ENCODE measurements around the gene CABP5. TPM values are rescaled to one million over a fixed set of nuclear protein-coding genes. Genes with fewer than 3 reads are reported as not detected.

CABP5 gene
- total and polyA plus RNA-seq, 10 of the 15 experiments (the other 5 are each of a cell fraction or from before 2014, with no cell fraction given), result not detected

GRCh38 chr19:48041877-48042580 is 1.9 kb downstream of the CABP5 start:
- no peaks in the 10 kb centered on the region for H3K9me3 ChIP-seq (replicated peaks; ENCODE audit: control insufficient read depth, insufficient read depth, low read length)
- no peak overlapping the region for H3K4me3 ChIP-seq
- intact Hi-C loops (cut with micrococcal nuclease; ENCODE audit: unreplicated experiment) (no loop called here), in situ Hi-C loops (cut with MboI) (no loop called here)
- H2AFZ ChIP-seq (ENCODE audit: control insufficient read depth, low read depth, low read length), result no peak overlapping the region
- H3K79me2 ChIP-seq (ENCODE audit: control insufficient read depth, insufficient read depth, low read length), result no peaks in the 10 kb centered on the region
- no peaks in the 10 kb centered on the region for H3K36me3 ChIP-seq (ENCODE audit: control insufficient read depth in 2 of 2, insufficient read depth in 2 of 2, low read length in 1 of 2)
- H3K27me3 ChIP-seq (replicated peaks in 1 of 2; ENCODE audit: control insufficient read depth in 2 of 2, insufficient read depth in 2 of 2, low read length in 1 of 2), result no peaks in the 10 kb centered on the region; a peak in 2 of 4 replicates
- no TSS peak for BruUV-seq (replicated peaks)
- H3K4me2 ChIP-seq (ENCODE audit: control insufficient read depth, insufficient read depth), result no peak overlapping the region
- no peaks in the 10 kb centered on the region for H3K4me1 ChIP-seq (ENCODE audit: control insufficient read depth, insufficient read depth, low read length)
- FAIRE-seq (no peak), ATAC-seq (no peak), DNase-seq (ENCODE audit: low read depth, low spot score) (no peak)
- RAD21 ChIA-PET (ENCODE audit: unreplicated experiment), result no interaction called here
- no peak overlapping the region for H3K9ac ChIP-seq (ENCODE audit: control insufficient read depth, insufficient read depth, low read length)
- no peaks in the 10 kb centered on the region for H4K20me1 ChIP-seq (ENCODE audit: control insufficient read depth, insufficient read depth)
- H3K27ac ChIP-seq (ENCODE audit: control insufficient read depth, insufficient read depth), result no peak overlapping the region
- 14% methylated on average over 2 of the region's 2 CpGs for WGBS (ENCODE audit: insufficient coverage, insufficient replicate concordance, low lambda C conversion rate, missing lambda C conversion rate)
- POLR2A ChIA-PET, result interaction anchor here (0.5 kb wide), 1 partner anchor 71 kb away, joined by 3 read pairs; no protein-coding TSS in a partner anchor
- CTCF ChIA-PET, result no interaction called here
- TF ChIP-seq KAT2A (conservative IDR thresholded peaks at IDR 0.05; ENCODE audit: control insufficient read depth, low read depth, low read length) (no peak), USF1 (IDR thresholded peaks at IDR 0.05; ENCODE audit: borderline replicate concordance, extremely low read length, insufficient read depth, low read depth, low read length) (no peak), IKZF2 (IDR thresholded peaks at IDR 0.05) (no peak), RAD51 (IDR thresholded peaks at IDR 0.05) (no peak), POLR2AphosphoS5 (IDR thresholded peaks at IDR 0.05; ENCODE audit: low read length) (no peak), PML (IDR thresholded peaks at IDR 0.05; ENCODE audit: low read length) (no peak), RBBP5 (conservative IDR thresholded peaks at IDR 0.05) (no peak), PBX3 (IDR thresholded peaks at IDR 0.05; ENCODE audit: insufficient replicate concordance, low read depth, low read length) (no peak), HDGF (IDR thresholded peaks at IDR 0.05) (no peak), RAD21 (IDR thresholded peaks at IDR 0.05; ENCODE audit: insufficient read depth, low read depth, low read length) (no peak), ZNF217 (IDR thresholded peaks at IDR 0.05) (no peak), CTCF (IDR thresholded peaks at IDR 0.05 in 2 of 3, conservative IDR thresholded peaks at IDR 0.05 in 1 of 3; ENCODE audit: control insufficient read depth in 2 of 3, extremely low read depth in 1 of 3, insufficient read depth in 1 of 3, low read depth in 3 of 3, low read length in 3 of 3) (no peak)
- SMC1A ChIA-PET (ENCODE audit: uncharacterized antibody, unreplicated experiment), result no interaction called here

All from GM12878 (cell line).